CD4-positive, alpha-beta T cell treated with Interleukin-6 for 4 hours (primary cell): Measurements from ENCODE around the gene ZC3H4.

ENCODE experiments used
- DNase-seq: peaks from one replicate; pipeline ENCODE4 v3.0.0-alpha.2; 2020; ENCODE audit warnings: mixed read lengths

Gene ZC3H4

DNA sequence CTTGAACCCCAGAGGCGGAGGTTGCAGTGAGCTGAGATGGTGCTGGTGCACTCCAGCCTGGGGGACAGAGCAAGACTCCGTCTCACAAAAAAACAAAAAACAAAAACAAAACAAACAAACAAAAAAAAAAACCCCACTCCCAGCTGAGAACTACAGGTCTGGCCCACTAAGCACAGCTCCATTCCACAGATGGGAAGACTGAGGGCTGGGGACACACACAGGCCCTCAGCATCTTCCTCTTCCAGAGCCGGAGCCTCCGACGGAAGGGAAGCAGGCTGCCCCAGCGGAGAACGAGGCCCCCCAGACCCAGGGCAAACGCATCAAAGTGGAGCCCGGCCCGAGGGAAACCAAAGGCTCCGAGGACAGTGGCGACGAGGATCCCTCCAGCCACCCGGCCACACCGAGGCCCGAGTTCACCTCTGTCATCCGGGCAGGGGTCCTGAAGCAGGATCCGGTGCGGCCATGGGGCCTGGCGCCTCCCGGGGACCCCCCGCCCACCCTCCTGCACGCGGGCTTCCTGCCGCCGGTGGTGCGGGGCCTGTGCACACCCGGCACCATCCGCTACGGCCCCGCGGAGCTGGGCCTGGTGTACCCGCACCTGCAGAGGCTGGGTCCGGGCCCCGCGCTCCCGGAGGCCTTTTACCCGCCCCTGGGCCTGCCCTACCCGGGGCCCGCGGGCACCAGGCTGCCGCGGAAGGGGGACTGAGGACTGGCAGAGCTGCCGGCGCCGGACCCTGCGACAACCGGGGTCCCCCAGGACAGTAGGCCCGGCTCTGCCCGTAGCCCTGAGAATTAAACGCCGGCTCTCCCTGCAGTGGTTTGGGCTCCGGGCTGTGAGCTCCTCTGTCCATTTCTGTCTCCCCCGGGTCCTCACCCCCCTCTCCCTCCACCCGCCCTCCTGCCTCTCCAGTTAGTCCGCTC, 68.4 kb downstream of the ZC3H4 start:
- no peak for DNase-seq

DNA sequence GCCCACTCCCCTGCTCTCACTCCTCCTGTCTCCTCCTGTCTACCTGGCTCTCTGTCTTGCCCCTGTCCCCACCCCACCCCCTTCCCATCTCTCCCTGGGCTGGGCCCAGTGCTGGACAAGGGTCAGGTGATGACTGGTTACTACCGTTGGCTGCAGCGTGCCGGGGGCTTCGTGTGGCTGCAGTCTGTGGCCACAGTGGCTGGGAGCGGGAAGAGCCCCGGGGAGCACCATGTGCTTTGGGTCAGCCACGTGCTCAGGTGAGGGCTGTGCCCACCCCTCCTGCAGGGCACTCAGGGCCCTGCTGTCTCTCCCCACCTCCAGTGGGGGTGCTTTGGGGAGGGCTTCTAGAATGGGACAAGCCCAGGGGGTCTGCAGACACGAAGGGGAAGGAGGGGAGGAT, 72.7 kb downstream of the ZC3H4 start:
- no peak for DNase-seq

DNA sequence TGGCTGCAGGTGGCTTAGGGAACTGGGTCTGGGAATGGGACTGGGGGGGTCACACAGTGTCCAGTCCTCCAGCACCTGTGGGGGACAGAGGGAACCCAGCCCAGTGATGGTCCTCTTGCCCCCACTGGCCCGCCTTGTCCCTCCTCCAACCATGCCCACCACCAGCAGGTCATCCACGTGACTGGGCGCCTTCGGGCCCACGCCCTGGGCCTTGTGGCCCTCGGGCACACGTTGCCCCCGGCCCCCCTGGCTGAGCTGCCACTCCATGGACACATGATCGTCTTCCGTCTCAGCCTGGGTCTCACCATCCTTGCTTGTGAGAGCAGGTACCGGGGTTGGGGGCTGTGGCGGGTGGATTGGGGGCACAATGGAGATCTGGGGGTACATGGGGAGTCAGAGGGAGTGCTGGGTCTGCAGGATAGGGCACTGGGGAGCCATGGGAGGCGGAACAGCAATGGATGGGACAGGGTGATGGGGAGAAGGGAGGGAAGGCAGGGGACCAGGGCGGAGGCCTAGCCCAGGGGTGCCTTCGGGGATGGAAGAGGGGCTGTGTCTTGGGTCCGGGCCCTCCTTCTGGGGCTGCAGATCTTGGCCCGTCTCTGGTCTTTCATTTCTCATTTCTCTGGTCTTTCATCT, 74.2 kb downstream of the ZC3H4 start:
- DNase-seq: no peak

DNA sequence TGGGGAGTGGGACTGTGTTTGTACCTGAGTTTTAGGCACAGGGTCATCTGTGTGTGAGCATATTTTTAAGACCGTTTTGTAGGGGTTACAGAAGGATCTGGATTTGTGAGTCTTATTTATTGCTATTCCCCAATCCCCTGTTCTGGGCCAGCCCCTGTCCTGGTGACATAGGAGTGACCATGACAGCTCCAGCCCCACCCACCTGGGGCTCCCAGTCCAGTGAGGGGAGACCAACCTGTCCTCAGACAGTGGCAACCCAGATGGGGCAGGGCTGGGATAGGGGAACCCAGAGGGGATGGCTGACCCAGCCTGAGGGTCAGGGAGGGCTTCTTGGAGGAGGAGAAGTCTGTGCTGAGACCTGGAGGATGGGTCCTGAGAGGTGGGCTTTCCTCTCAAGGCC, 75.8 kb downstream of the ZC3H4 start:
- no peak for DNase-seq

DNA sequence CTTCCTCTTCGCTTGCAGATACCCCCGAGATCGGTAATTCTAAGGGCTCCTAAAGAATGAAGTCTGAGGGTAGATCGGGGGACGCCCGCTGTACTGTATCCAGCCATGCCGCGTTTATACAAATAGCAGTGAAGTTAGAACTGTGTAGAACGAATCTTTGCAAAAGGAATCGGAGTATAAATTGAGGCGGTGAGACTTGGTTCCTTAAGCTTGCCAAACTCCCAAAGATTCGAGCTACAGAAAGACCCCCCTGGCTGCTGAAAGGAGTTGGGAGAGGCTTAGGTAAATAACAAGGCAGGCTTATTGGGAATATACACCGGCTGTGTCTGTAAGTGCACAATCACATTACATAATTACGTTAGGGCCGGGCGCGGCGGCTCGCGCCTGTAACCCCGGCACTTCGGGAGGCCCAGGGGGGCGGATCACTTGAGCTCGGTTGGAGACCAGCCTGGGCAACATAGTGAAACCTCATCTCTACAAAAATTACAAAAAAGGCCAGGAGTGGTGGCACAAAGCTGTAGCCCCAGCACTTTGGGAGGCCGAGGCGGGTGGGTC, 77.4 kb downstream of the ZC3H4 start:
- peak; percentile 31 for DNase-seq

DNA sequence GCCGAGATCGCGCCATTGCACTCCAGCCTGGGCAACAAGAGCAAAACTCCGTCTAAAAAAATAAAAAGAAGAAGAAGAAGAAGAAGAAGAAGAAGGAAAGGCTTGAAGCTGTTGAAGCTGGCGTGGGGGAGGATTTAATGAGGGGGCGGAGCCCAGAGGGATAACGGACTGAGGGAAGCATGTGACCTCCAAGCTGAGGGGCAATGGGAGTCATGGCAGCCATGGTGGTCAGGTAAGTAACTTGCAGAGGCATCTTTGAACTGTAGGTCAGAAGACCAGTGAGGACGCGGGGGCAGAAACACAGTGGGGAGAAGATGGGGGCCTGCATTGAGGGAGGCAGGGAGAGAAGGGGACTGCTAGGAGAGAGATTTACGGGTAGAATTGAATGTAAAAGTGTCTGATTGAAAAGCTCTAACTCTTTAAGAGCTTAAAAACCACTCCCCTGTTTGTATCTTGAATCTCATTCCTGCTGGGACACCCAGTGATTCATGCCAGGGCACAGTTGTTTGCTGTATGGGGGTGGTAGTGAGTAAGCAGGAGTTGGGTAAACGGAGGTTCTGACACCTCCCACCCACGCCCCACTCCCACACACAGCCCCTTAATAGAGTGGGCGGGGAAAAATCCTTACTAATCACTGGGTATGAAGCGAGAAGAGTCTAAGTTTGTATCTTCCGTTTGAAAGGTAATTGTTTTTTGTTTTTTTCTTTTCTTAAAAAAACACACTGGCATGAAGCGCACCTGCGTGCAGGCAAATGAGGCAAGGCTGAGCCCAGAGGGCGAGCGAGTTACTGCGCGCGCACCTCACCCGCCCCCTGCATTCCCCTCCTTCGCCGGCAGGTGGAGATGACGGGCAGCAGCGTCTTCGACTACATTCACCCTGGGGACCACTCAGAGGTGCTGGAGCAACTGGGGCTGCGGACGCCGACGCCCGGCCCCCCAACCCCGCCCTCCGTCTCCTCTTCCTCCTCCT, 78.2 kb downstream of the ZC3H4 start:
- peak; percentile 92 for DNase-seq

DNA sequence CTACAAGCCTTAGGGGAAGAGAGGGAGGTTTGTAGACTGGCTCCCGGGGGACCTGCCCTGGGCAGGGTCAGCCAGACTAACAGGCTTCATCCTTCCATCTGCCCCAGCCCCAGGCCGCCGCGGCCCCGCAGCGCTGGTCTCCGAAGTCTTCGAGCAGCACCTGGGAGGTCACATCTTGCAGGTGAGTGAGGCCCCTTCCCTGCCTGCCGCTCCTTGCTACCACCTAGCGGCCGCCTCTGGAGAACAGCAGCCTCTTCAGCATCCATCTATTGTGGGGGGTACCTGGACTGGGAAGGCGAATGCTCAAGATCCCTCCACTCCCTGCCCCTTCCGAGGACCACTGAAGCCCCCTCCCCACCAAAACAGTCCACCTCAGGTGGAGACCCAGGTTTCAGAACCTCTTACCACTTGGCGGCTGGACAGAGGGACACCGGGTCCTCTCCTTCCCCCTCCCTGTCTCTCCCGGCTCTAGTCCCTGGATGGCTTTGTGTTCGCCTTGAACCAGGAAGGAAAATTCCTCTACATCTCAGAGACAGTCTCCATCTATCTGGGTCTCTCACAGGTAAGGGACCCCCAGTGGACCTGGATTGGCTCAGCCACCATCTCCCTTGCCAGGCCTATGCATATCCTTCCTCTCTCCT, 81.3 kb downstream of the ZC3H4 start:
- DNase-seq: peak; percentile 78

DNA sequence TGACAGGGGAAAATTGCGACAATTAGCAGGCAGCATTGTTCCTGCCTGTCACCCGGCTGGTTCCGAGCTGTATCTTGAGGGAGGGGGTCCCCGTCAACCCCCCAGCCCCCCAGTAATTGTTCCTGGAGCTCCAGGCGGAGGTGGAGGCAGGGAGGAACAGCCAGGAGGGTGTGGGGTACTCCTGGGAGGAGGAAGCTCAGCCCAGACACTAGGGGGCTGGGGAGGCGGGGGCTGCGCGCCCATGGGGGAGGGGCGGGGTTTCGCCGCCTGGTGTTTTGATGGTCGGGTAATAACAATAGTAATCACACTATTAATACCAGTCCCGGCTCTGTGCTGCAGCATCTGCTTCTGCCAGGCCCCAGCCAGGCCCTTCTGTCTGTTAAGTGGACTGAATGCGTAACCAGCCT, 85.4 kb downstream of the ZC3H4 start:
- no peak for DNase-seq

DNA sequence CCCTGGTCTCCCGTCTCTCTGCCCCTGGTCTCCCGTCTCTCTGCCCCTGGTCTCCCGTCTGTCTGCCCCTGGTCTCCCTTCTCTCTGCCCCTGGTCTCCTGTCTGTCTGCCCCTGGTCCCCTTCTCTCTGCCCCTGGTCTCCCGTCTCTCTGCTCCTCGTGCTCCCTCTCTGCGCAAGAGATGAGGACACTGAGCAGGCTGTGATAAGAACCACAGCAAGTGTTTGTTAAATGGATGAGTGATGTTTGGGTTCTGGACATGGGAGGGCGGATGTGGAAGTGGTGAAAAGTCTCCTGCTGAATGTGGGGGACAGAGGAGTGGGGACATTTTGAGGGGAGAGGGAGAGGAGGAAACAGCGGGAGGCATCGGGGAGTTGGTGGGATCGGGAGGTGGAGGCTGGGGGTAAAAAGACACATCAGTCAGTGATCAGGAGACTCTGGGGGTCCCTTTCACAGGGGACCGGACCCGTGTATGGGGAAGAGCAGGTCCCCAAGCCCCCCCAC, 85.9 kb downstream of the ZC3H4 start:
- no peak for DNase-seq

DNA sequence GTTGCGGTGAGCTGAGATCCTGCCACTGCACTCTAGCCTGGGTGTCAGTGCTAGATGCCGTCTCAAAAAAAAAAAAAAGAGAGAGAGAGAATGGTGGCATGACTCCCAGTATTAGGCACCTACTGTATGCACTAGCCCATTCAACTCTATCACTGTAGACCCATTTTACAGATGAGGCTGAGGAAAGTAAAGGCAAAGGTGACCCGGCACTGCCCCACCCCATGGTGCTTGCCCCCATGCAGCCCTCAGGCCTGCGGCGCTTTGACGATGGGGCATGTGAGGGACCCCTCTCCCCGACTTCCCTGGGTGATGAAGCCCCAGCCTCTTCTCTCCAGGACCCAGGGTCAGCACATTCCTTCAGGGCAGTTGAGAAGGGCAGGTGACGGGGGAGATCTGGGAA, 86.7 kb downstream of the ZC3H4 start:
- no peak for DNase-seq

DNA sequence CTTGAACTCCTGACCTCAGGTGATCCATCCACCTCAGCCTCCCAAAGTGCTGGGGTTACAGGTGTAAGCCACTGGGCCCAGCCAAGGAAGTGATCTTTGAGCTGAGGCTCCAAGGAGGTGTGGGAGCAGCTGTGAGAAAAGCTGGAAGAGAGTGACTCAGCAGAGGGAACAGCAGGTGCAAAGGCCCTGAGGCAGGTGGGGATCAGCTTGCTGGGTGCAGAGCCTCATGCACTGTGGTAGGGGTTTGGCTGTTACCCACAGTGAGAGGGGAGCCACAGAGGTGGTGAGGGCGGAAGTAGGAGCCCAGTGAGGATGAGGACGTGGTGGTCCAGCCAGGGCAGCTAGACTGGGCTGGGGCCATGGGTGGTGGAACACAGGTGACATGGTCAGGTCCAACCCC, 87.4 kb downstream of the ZC3H4 start:
- DNase-seq: no peak

DNA sequence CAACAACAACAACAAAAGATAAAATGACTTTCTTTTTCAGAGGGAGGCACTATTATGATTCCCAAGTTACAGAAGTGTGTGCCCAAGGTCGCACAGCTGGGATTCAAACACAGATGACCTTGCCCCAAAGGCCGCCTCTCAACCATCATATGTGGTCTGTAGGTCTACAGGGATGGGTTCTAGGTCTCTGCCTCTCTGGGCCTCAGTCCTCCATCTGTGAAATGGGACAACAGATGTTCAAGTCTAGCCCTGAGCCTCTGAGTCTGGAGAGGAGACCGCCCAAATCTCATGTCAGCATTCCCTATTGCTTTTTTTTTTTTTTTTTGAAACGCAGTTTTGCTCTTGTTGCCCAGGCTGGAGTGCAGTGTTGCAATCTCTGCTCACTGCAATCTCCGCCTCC, 89.1 kb downstream of the ZC3H4 start:
- DNase-seq: no peak

DNA sequence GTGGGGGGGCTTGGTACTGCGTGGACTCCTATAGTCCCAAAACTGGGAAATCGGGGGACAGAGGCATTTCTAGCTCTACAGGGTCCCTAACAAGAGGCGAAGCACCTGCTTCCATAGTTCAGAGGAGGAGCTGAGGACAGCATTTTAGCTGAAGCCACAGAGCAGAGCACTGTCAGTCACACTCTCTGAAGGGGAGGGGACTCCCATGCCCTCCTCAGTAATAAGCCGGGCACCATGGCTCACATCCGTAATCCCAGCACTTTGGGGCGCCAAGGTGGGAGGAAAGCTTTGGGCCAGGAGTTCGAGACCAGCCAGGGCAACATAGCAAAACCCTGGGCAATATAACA, 90.2 kb downstream of the ZC3H4 start:
- no peak for DNase-seq

DNA sequence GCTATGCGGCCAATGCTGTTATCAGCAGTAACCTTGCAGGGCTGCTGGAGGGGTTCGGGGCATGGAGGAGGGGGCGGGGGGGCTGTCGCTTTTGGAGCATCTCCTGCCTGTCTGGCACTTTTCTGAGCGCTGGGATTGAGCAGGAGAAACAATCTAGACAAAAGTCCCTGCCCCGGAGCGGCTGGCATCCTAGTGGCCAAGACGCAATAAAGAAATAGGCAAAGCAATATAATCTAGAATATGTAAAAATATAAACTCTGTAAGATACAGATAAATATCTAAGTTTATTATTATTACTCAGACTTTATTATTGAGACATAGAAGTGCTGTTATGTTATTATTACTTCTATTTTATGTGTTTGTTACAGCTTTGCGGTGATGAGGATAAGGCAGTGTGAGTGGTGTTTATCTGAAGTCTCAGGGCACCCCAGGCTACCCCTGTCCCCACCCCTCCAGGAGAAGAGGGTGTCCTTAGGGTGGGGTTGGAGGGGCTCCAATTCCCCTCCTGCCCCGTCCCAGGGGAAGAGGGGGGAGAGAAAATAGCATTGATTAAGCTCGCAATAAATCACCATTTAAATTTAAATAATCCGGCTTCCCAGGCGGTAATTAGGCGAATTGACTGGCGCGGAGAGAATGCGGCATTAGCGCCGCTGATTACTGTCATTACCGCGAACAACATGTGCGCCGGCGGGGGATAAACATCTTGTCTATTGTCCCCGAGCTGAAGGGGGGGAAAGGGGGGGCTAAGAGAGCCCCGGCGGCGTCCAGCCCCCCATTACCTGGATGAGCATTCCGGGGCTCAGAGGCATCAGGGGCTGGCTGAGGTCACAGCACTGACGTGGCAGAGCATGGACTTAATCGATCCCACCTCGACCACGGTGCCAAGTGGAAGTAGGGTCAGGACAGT, 90.8 kb downstream of the ZC3H4 start:
- DNase-seq: no peak

DNA sequence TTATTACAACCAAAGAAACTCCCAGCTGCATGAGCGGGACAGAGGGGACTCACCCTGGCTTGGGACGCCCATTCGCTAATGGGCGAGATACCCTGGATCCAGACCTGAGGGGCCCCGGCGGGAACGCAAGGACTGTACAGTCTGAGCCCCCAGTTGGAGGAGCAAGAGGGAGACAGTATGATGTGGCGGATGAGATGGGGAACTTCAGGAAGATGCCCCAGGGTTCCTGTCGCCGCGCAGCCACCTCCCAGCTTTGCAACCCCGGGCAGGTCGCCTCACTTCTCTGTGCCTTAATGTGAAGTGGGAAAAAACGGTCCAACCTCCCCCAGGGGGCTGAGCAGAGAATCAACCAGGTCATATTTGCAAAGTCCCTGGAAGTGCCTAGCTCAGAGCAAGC, 91.4 kb downstream of the ZC3H4 start:
- DNase-seq: no peak

DNA sequence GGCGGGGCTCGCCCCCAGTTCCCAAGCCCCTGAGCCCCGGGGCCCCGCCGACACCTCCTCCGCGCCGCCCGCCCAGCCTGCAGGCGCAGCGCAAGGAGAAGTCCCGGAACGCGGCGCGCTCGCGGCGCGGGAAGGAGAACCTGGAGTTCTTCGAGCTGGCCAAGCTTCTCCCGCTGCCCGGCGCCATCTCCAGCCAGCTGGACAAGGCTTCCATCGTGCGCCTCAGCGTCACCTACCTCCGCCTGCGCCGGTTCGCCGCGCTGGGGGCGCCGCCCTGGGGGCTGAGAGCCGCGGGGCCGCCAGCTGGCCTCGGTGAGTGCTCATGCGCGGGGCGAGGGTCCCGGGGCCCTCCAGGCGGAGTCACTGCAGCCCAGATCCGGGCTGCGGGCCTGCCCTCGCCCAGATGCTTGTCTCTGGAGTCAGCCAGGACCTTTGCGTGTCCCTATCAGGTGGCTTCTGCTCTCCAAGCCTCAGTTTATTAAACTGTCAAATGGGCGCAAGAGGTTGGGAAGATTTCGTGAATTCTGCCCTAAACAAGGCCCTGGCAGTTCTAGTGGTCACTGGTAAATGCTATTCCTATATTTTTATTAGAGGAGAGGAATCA, 91.9 kb downstream of the ZC3H4 start:
- no peak for DNase-seq

DNA sequence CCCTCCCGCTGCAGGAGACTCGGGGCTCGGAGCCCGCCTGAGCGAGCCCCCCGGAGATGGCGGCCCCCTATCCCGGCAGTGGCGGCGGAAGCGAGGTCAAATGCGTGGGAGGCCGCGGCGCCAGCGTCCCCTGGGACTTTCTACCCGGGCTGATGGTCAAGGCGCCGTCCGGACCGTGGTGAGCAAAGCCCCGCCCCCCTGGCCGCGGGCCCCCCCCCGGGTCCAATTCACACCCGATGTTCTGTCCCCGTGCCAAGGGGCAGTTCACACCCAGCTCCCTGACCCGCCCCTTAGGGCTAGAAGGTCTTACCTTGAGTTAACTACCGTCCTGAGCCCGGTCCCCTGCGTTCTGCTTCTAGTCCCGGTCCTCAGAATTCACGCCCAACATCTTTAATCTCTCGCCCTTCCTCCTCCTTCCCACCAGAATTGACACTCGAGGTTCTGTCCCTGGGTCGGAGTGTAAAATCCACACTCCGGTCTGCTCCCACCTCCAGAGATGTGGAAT, 92.5 kb downstream of the ZC3H4 start:
- DNase-seq: no peak

DNA sequence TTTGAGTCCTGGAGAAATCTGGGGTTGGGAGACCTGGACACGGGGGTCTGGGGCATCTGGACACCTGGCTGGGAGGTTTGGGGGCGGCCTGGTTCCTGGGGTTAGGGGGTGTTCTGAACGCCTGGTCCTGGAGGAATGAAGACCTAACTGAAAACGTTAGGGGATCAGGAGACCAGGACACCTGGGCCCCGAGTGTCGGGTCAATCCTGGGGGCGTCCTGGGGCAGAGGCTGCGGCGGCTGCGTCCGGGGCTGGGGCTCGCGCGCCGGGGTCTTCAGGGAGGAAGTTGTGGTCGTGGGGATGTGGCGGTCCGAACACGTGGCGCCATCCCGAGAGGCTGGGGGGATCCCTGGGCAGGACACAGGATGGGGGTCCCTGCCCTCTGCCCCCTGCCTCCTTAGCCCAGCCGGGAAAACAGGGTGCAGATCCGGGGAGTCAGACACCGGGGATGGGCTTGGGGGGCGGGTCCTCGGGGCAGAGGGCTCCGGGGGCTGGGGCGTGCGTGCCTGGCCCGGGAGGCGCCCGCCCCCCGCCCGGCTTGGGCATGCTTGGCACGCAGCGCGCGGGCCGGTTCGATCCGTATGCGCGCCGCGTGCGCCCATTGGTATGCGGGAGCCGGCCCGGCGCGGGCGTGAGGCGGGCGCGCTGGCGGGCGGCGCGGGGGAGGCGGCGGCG, 93.3 kb downstream of the ZC3H4 start:
- no peak for DNase-seq

DNA sequence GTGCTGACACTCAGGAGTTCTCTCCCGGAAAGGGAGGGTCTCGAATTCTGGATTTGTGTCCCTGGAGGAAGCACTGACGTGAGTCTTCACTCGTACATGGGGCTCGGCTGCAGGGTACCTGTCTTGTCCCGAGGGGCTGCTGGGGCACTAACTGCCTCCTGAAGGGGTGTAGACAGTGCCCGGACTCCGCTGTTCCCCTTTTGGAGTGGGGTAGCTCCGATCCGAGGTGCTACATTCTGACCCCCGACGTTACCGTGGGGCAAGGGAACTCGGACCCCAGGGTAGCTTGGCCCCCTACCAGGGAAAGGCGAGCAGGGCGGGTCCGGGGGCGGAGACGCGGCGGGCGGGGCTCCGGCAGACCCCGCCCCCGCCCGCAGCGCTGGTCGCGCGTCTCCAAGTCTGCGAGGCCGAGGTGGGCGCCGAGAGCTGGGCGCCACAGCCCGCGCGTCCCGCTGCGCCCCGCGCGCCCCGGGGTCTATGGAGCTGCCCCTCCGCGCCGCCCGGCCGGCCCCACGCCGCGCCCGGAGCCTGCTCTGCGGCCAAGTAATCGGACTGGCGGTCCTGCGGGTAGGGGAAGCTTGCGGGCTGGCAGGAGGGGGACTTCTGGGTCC, 94.0 kb downstream of the ZC3H4 start, which contains the start of gene NPAS1:
Gene NPAS1, plus strand, starts transcription at position 407 of the 611 bp plus-strand sequence. CDS start 1,211 bp downstream, outside the sequence.
- no peak for DNase-seq
